ENCODE measurements around the gene SBNO2. TPM values are rescaled to one million over a fixed set of nuclear protein-coding genes. Genes with fewer than 3 reads are reported as not detected.

SBNO2 gene
- total and polyA plus RNA-seq, 2 of the 4 experiments (the other 2 are of a cell fraction) = 13.4 to 40.5 TPM

- TF ChIP-seq MXI1 (IDR thresholded peaks at IDR 0.05; ENCODE audit: borderline replicate concordance, low read depth, low read length) = no peak
Observed at GRCh38 chr19:1090731-1091543, 83.1 kb downstream of the SBNO2 start (continued).

GRCh38 chr19:1089891-1090290 lies 84.2 kb downstream of the SBNO2 start:
- H3K4ac ChIP-seq (ENCODE audit: low read depth, low read length) = no peak overlapping the region
- no peak overlapping the region for H2BK20ac ChIP-seq (ENCODE audit: low read depth, low read length)
- no peaks in the 10 kb centered on the region for H3K27me3 ChIP-seq (ENCODE audit: control insufficient read depth, insufficient read depth, low read length)
- intact Hi-C loops (cut with micrococcal nuclease) = no loop called here
- no peak overlapping the region for H4K91ac ChIP-seq (ENCODE audit: insufficient read depth, low read depth, low read length)
- no peaks in the 10 kb centered on the region for H3K9me3 ChIP-seq (ENCODE audit: control insufficient read depth, insufficient read depth, low read length)
- no peak for TF ChIP-seq BHLHE40 (IDR thresholded peaks at IDR 0.05; ENCODE audit: low read depth, low read length)
- no peak for TF ChIP-seq FOS (IDR thresholded peaks at IDR 0.05; ENCODE audit: low read depth, low read length)
- no peak for TF ChIP-seq MAZ (IDR thresholded peaks at IDR 0.05; ENCODE audit: borderline replicate concordance, low read depth, low read length)
- TF ChIP-seq CHD1 (IDR thresholded peaks at IDR 0.05; ENCODE audit: low read depth, low read length) = no peak
- no peak for TF ChIP-seq NFE2L2 (IDR thresholded peaks at IDR 0.05; ENCODE audit: low read depth, low read length)
- TF ChIP-seq, protein P1, sequence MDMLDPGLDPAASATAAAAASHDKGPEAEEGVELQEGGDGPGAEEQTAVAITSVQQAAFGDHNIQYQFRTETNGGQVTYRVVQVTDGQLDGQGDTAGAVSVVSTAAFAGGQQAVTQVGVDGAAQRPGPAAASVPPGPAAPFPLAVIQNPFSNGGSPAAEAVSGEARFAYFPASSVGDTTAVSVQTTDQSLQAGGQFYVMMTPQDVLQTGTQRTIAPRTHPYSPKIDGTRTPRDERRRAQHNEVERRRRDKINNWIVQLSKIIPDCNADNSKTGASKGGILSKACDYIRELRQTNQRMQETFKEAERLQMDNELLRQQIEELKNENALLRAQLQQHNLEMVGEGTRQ (IDR thresholded peaks at IDR 0.05; ENCODE audit: low read depth, low read length) = no peak
- TF ChIP-seq RAD21 (IDR thresholded peaks at IDR 0.05; ENCODE audit: low read length) = no peak
- TF ChIP-seq CTCF (conservative IDR thresholded peaks at IDR 0.05; ENCODE audit: low read depth, low read length) = no peak
- no peak for TF ChIP-seq RCOR1 (IDR thresholded peaks at IDR 0.05; ENCODE audit: insufficient replicate concordance, low read length)
- TF ChIP-seq POLR2A (IDR thresholded peaks at IDR 0.05; ENCODE audit: low read depth, low read length) = no peak
- dilution Hi-C loops (cut with HindIII; ENCODE audit: low sequenced_read_pairs, unreplicated experiment) = no loop called here
- ChIA-PET CTCF (interaction anchor here (0.6 kb wide), 1 partner anchor 104 kb away, joined by 6 read pairs; no protein-coding TSS in a partner anchor), POLR2A (ENCODE audit: unreplicated experiment) (no interaction called here)
- DNase-seq (no peak), ATAC-seq (ENCODE audit: low read depth) (no peak)
- no peak overlapping the region for H3K4me3 ChIP-seq (ENCODE audit: insufficient read depth, low read depth, low read length)
- peaks cover 44% of the 10 kb centered on the region for H3K36me3 ChIP-seq (ENCODE audit: control insufficient read depth, insufficient read depth, low read length)
- in situ Hi-C loops (cut with MboI; ENCODE audit: low sequenced_read_pairs) = no loop called here
- no peak overlapping the region for H2BK5ac ChIP-seq (ENCODE audit: low read depth, low read length, poor library complexity, severe bottlenecking)
- no peak overlapping the region for H2BK15ac ChIP-seq (ENCODE audit: low read depth, low read length)
- H3K4me2 ChIP-seq (ENCODE audit: low read depth, low read length) = no peak overlapping the region
- no peak overlapping the region for H2BK120ac ChIP-seq (ENCODE audit: low read depth, low read length)
- no peak overlapping the region for H3K9ac ChIP-seq (ENCODE audit: low read depth, low read length)
- no peak overlapping the region for H4K5ac ChIP-seq (ENCODE audit: low read depth, low read length)
- peaks cover 3 to 28% of the 10 kb centered on the region in 2 experiments; a peak in 2 of 4 replicates for H3K79me1 ChIP-seq (ENCODE audit: low read depth in 1 of 2, low read length in 2 of 2)
- WGBS, 2 experiments (ENCODE audit: extremely low coverage in 2 of 2, insufficient read length in 1 of 2) = 80% methylated on average over 4 of the region's 22 CpGs; no CpG with 5 or more reads in 1 of the 2 experiments
- H2AK9ac ChIP-seq (replicated peaks; ENCODE audit: low read depth, low read length, poor library complexity) = no peak overlapping the region
- no peak overlapping the region for H3K18ac ChIP-seq (ENCODE audit: low read depth, low read length)
- H3K27ac ChIP-seq (ENCODE audit: insufficient read depth, low read length) = no peak overlapping the region
- H3K56ac ChIP-seq (ENCODE audit: extremely low read depth, insufficient read depth, low read length) = no peak overlapping the region
- no TSS peak for BruUV-seq (replicated peaks)
- H4K20me1 ChIP-seq (ENCODE audit: insufficient read depth, low read length) = peaks cover 28% of the 10 kb centered on the region
- no peak overlapping the region for H2AFZ ChIP-seq (replicated peaks; ENCODE audit: low read length, poor library complexity)
- no peaks in the 10 kb centered on the region for H3K9me1 ChIP-seq (ENCODE audit: insufficient read depth, low read length)
- no peak overlapping the region for H3K14ac ChIP-seq (replicated peaks; ENCODE audit: low read depth, low read length)
- H3K23ac ChIP-seq (ENCODE audit: low read depth, low read length) = no peak overlapping the region
- peaks cover 5% of the 10 kb centered on the region; the same call in 1 of the 2 replicates for H3K4me1 ChIP-seq (ENCODE audit: control insufficient read depth, insufficient read depth, low read length)
- H4K8ac ChIP-seq (ENCODE audit: low read depth in 2 of 2, low read length in 2 of 2) = no peak overlapping the region
- H2AK5ac ChIP-seq (ENCODE audit: low read depth, low read length) = no peak overlapping the region

All from IMR-90 (cell line).